RWPE1 (cell line): Measurements from ENCODE around the gene METTL22.

Experiments
- CTCF ChIA-PET: fragments of 350-600 bp; sonication (Branson Sonifier 250); formaldehyde crosslinking; extraction: SDS; loops from one replicate; lab custom pipeline; 2021; lab: Yijun Ruan, JAX
- POLR2A ChIA-PET: fragments of 400-600 bp; formaldehyde crosslinking; extraction: SDS; loops from one replicate; lab custom pipeline; 2020; ENCODE audit warnings: antibody characterized with exemption; ENCODE audit not compliant: low non-redundant PET; lab: Yijun Ruan, JAX
- DNase-seq: peaks from one replicate; pipeline ENCODE4 v3.0.0; 2012; ENCODE audit warnings: low spot score
- H3K27ac ChIP-seq: fragments of 450-650 bp; 2 replicates; pipeline ENCODE4 v1.5.1; 2017
- CTCF ChIP-seq: fragments of 450-650 bp; conservative IDR thresholded peaks from 2 replicates; pipeline ENCODE4 v1.5.1; 2017; ENCODE audit warnings: low read depth, mild to moderate bottlenecking

METTL22 gene

GRCh38 chr16:8577678-8578304 is 43.7 kb upstream of the METTL22 start:
- POLR2A ChIA-PET = no interaction called here

DNA sequence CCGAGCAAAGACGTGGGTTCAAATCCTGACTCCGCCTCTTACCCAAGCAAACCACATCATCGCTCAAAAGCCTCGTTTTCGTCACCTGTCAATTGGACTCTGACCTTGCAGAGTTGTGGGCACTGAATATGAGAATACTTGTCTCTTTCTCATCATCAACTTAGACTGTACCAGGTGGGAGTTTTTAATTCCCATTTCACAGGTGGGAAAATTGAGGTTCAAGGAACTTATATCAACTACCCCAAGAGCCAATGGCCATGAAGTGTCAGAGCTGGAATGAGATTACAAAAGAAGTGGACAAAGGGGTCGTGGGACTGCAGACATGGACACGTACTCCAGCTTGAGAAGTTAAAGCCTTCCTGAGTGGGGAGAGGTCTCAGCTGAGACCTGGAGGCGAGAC is 41.9 kb upstream of the METTL22 start:
- ChIA-PET CTCF (interaction anchor here (0.6 kb wide), 1 partner anchor 106 kb away, joined by 3 read pairs; no protein-coding TSS in a partner anchor), POLR2A (no interaction called here)
- TF ChIP-seq CTCF = no peak
- no peak for DNase-seq
- H3K27ac ChIP-seq = no peak overlapping the region

More at GRCh38 chr16:8577678-8578304, 43.7 kb upstream of the METTL22 start:
- CTCF ChIA-PET = no interaction called here
- DNase-seq = no peak
- no peak for TF ChIP-seq CTCF
- H3K27ac ChIP-seq = no peak overlapping the region

DNA sequence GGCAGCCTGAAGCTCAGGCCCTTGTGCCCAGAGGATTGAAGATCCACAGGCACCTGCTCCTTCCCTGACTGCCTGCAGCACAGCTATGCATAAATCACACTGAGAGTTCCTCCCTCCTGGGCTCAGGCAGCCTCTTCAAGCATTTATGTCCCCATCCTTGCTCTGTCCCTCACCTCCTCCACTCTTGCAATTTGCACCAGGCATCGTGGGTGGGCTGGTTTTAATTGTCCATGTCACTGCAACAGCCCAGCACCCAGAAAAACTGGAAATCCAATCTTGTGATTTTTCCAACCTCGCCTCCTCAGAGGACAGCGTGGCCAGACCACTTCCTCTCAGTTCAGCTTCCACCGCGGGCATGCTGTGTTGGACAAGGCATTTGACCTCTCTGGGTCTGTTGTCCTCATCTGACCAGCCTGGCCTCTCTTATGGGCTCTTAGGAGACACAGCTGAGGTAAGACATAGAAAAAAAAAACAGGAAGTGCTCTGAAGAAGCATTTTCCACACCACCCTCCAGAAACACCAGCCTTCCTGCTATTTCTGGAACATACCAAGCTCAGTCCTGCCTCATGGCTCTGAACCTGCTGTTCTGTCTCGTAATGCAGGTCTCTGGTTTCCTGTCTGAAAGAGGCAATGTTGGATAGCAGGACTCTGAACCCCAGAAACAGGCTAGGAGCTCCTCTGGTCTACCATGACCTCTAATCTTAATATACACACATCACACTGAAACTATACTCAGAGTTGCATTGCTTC is 39.5 kb upstream of the METTL22 start:
- no peak overlapping the region for H3K27ac ChIP-seq
- TF ChIP-seq CTCF = no peak
- DNase-seq = no peak
- CTCF ChIA-PET = no interaction called here
- POLR2A ChIA-PET = no interaction called here

- POLR2A ChIA-PET = no interaction called here
- no peak for TF ChIP-seq CTCF
- H3K27ac ChIP-seq = no peak overlapping the region
- no peak for DNase-seq
- CTCF ChIA-PET = no interaction called here
Measured at GRCh38 chr16:8583199-8583598, 38.3 kb upstream of the METTL22 start.

- DNase-seq = no peak
- POLR2A ChIA-PET = no interaction called here
- no peak for TF ChIP-seq CTCF
Measured at GRCh38 chr16:8583732-8584131, 37.8 kb upstream of the METTL22 start.

GRCh38 chr16:8585041-8585440 is 36.5 kb upstream of the METTL22 start:
- POLR2A ChIA-PET = no interaction called here
- CTCF ChIA-PET = no interaction called here
- H3K27ac ChIP-seq = no peak overlapping the region
- no peak for TF ChIP-seq CTCF
- no peak for DNase-seq

More at GRCh38 chr16:8583732-8584131, 37.8 kb upstream of the METTL22 start:
- no peak overlapping the region for H3K27ac ChIP-seq
- CTCF ChIA-PET = interaction anchor here (0.6 kb wide), 1 partner anchor 215 kb away, joined by 3 read pairs; no protein-coding TSS in a partner anchor
